CD14-positive monocyte (primary cell): ENCODE data around the gene RHOV. TPM values are rescaled to one million over a fixed set of nuclear protein-coding genes. Genes with fewer than 3 reads are reported as not detected.

Experiments
- DNase-seq, 3 donors: peaks; one replicate each; pipeline ENCODE4 v3.0.0-alpha.2; 2011 to 2022
- H2AFZ ChIP-seq: 2 replicates; pipeline ENCODE4 v1.6.0; 2012; ENCODE audit warnings: mild to moderate bottlenecking, low read depth, low read length, inconsistent platforms; ENCODE audit not compliant: insufficient read depth, poor library complexity, severe bottlenecking
- H3K27ac ChIP-seq, 2 donors: 1 replicate in 1 of 2; 2 replicates in 1 of 2; pipeline ENCODE4 v1.5.1; 2012 to 2013; ENCODE audit warnings: low read length in 2 of 2, control low read depth in 1 of 2, inconsistent platforms in 1 of 2, low read depth in 1 of 2, mild to moderate bottlenecking in 1 of 2
- H3K27me3 ChIP-seq, 2 donors: one replicate each; pipeline versions ENCODE4 v1.6.0 to v1.6.1; 2011 to 2013; ENCODE audit warnings: low read length in 2 of 2; ENCODE audit not compliant: control insufficient read depth in 2 of 2, insufficient read depth in 2 of 2
- H3K36me3 ChIP-seq, 2 donors: replicated peaks in 1 of 2; 1 replicate in 1 of 2; 2 replicates in 1 of 2; pipeline versions ENCODE4 v1.5.1 to v1.6.1; 2012 to 2013; ENCODE audit warnings: low read length in 2 of 2, control low read depth in 1 of 2, inconsistent platforms in 1 of 2, mild to moderate bottlenecking in 1 of 2; ENCODE audit not compliant: insufficient read depth in 2 of 2, control insufficient read depth in 1 of 2
- H3K4me1 ChIP-seq, 2 donors: 1 replicate in 1 of 2; 2 replicates in 1 of 2; pipeline versions ENCODE4 v1.5.1 to v1.6.1; 2012 to 2013; ENCODE audit warnings: low read length in 2 of 2, control low read depth in 1 of 2, inconsistent platforms in 1 of 2, mild to moderate bottlenecking in 1 of 2, moderate library complexity in 1 of 2; ENCODE audit not compliant: insufficient read depth in 2 of 2, control insufficient read depth in 1 of 2
- H3K4me2 ChIP-seq: replicated peaks from 2 replicates; pipeline ENCODE3; 2012; ENCODE audit warnings: low read length, moderate library complexity, mild to moderate bottlenecking; ENCODE audit not compliant: poor library complexity, severe bottlenecking; ENCODE audit errors: extremely low read depth
- H3K4me3 ChIP-seq, 3 experiments: fragments of 200-600 bp in 1 of 3; sonication (generic) in 1 of 3; replicated peaks in 1 of 3; 1 replicate in 2 of 3; 2 replicates in 1 of 3; pipeline ENCODE4 v1.5.1; 2011 to 2013; ENCODE audit warnings: low read length in 3 of 3, mild to moderate bottlenecking in 3 of 3, control low read depth in 2 of 3, low read depth in 2 of 3, inconsistent platforms in 1 of 3, moderate library complexity in 1 of 3
- H3K79me2 ChIP-seq: 2 replicates; pipeline ENCODE4 v1.6.0; 2012; ENCODE audit warnings: mild to moderate bottlenecking, control low read depth, inconsistent platforms, low read length, moderate library complexity; ENCODE audit not compliant: insufficient read depth
- H3K9ac ChIP-seq: 2 replicates; pipeline ENCODE4 v1.6.0; 2017; ENCODE audit warnings: low read length, mild to moderate bottlenecking; ENCODE audit not compliant: insufficient read depth, poor library complexity, severe bottlenecking
- H3K9me3 ChIP-seq, 2 donors: replicated peaks in 1 of 2; 1 replicate in 1 of 2; 2 replicates in 1 of 2; pipeline versions ENCODE4 v1.5.1 to v1.6.1; 2012 to 2013; ENCODE audit warnings: low read length in 2 of 2, control low read depth in 1 of 2; ENCODE audit not compliant: control insufficient read depth in 1 of 2, insufficient read depth in 1 of 2
- H4K20me1 ChIP-seq: 2 replicates; pipeline ENCODE4 v1.6.0; 2012; ENCODE audit warnings: mild to moderate bottlenecking, low read length, control low read depth, moderate library complexity; ENCODE audit not compliant: insufficient read depth
- H3K27ac Mint-ChIP-seq, 7 donors: one replicate each; pipeline ENCODE4 v1.8.0; 2020; ENCODE audit warnings: mild to moderate bottlenecking in 7 of 7, mixed read lengths in 7 of 7, moderate library complexity in 6 of 7, inconsistent platforms in 2 of 7
- H3K27me3 Mint-ChIP-seq, 3 donors: one replicate each; pipeline ENCODE4 v1.8.0; 2021 to 2022; ENCODE audit warnings: low read depth in 3 of 3, mild to moderate bottlenecking in 3 of 3, mixed read lengths in 3 of 3, moderate library complexity in 3 of 3, inconsistent platforms in 1 of 3
- H3K36me3 Mint-ChIP-seq, 2 donors: one replicate each; pipeline ENCODE4 v1.8.0; 2020; ENCODE audit warnings: mixed read lengths in 2 of 2, inconsistent platforms in 1 of 2, mild to moderate bottlenecking in 1 of 2
- H3K4me1 Mint-ChIP-seq: one replicate; pipeline ENCODE4 v1.8.0; 2020; ENCODE audit warnings: mild to moderate bottlenecking, mixed read lengths
- H3K4me3 Mint-ChIP-seq, 2 donors: one replicate each; pipeline ENCODE4 v1.8.0; 2020; ENCODE audit warnings: mild to moderate bottlenecking in 2 of 2, mixed read lengths in 2 of 2, moderate library complexity in 1 of 2
- H3K9me3 Mint-ChIP-seq, 7 donors: one replicate each; pipeline ENCODE4 v1.8.0; 2020 to 2022; ENCODE audit warnings: mixed read lengths in 7 of 7, mild to moderate bottlenecking in 6 of 7, moderate library complexity in 6 of 7, inconsistent platforms in 2 of 7
- WGBS: methylation state at CpG from one replicate; pipeline ENCODE4 v1.1.5; 2013; ENCODE audit warnings: missing lambda C conversion rate; ENCODE audit not compliant: insufficient coverage; 5-methylcytosine and 5-hydroxymethylcytosine counted together
- intact Hi-C, 2 donors: fragments of 100-400 bp; cut with micrococcal nuclease; formaldehyde crosslinking; loops; one replicate each; pipeline versions ENCODE4 v1.15.0 to v1.15.1; 2023
- polyA plus RNA-seq, 3 donors: library from polyadenylated mRNA; depleted of rRNA in 1 of 3; unstranded in 2 of 3; stranded (reverse) in 1 of 3; fragments of 300-500 nt in 2 of 3; fragments of >200 nt in 1 of 3; fragmentation: Illumina TruSeq in 2 of 3; gene quantifications; 1 replicate in 2 of 3; 2 replicates in 1 of 3; pipeline ENCODE4 v1.2.3, GENCODE V29; 2012 to 2021
- TF ChIP-seq, protein P1 (sequence below): fragments of 200-600 bp; IDR thresholded peaks from one replicate; pipeline ENCODE4 v1.8.0; 2022; ENCODE audit warnings: antibody characterized with exemption, mild to moderate bottlenecking

RHOV gene
- polyA plus RNA-seq, 3 donors: 0.08 TPM; not detected in 2

- Histone ChIP-seq H3K9ac (peak overlapping the region; percentile 13), H3K27me3 (no peaks in the 10 kb centered on the region), H3K9me3 (no peaks in the 10 kb centered on the region), H2AFZ (peak overlapping the region; percentile 71), H3K4me2 (no peak overlapping the region), H3K79me2 (no peaks in the 10 kb centered on the region), H3K4me1 (peaks cover 35 to 49% of the 10 kb centered on the region in 2 donors), H3K27ac (peak overlapping the region in 1 of 2 donors; percentile 72), H4K20me1 (peaks cover 6% of the 10 kb centered on the region), H3K36me3 (peaks cover 35 to 43% of the 10 kb centered on the region in 2 donors), H3K4me3 (peak overlapping the region in 1 of 3 experiments; percentile 19)
- H3K27ac Mint-ChIP-seq: peak overlapping the region in 5 of 7 donors; percentile 11 to 73 (median 66)
- peak; percentile 60 to 68 (median 62) for DNase-seq
- peaks cover 28 to 54% of the 10 kb centered on the region in 2 donors for H3K36me3 Mint-ChIP-seq
- H3K27me3 Mint-ChIP-seq: peaks cover 4 to 8% (median 4%) of the 10 kb centered on the region in 3 donors
- 50% methylated on average over 9 of the region's 15 CpGs for WGBS
- intact Hi-C loops: loop anchor here in 1 of 2 donors (2.0 kb wide), 2 partner anchors 37 to 165 kb away; partner anchors contain the start of gene VPS18
- H3K4me1 Mint-ChIP-seq: peaks cover 40% of the 10 kb centered on the region
- TF ChIP-seq, protein P1, sequence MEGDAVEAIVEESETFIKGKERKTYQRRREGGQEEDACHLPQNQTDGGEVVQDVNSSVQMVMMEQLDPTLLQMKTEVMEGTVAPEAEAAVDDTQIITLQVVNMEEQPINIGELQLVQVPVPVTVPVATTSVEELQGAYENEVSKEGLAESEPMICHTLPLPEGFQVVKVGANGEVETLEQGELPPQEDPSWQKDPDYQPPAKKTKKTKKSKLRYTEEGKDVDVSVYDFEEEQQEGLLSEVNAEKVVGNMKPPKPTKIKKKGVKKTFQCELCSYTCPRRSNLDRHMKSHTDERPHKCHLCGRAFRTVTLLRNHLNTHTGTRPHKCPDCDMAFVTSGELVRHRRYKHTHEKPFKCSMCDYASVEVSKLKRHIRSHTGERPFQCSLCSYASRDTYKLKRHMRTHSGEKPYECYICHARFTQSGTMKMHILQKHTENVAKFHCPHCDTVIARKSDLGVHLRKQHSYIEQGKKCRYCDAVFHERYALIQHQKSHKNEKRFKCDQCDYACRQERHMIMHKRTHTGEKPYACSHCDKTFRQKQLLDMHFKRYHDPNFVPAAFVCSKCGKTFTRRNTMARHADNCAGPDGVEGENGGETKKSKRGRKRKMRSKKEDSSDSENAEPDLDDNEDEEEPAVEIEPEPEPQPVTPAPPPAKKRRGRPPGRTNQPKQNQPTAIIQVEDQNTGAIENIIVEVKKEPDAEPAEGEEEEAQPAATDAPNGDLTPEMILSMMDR: peak; percentile 88
- H3K4me3 Mint-ChIP-seq: no peak overlapping the region
- peaks cover 0 to 3% (median 0%) of the 10 kb centered on the region in 7 donors for H3K9me3 Mint-ChIP-seq
Observed at GRCh38 chr15:40857601-40858341, 16.3 kb downstream of the RHOV start.

GRCh38 chr15:40856746-40857145, 17.3 kb downstream of the RHOV start:
- Histone ChIP-seq H3K4me3 (no peak overlapping the region), H3K4me2 (no peak overlapping the region), H3K4me1 (peaks cover 33 to 45% of the 10 kb centered on the region in 2 donors), H3K27me3 (no peaks in the 10 kb centered on the region), H3K9me3 (no peaks in the 10 kb centered on the region), H3K27ac (peak overlapping the region; percentile 15 to 72), H4K20me1 (peaks cover 12% of the 10 kb centered on the region), H3K36me3 (peaks cover 38 to 53% of the 10 kb centered on the region in 2 donors), H2AFZ (peak overlapping the region; percentile 71), H3K9ac (peak overlapping the region; percentile 13), H3K79me2 (no peaks in the 10 kb centered on the region)
- DNase-seq: no peak
- peak overlapping the region in 3 of 7 donors; percentile 28 to 73 (median 65) for H3K27ac Mint-ChIP-seq
- WGBS: 97% methylated on average over 6 of the region's 8 CpGs
- H3K4me3 Mint-ChIP-seq: no peak overlapping the region
- TF ChIP-seq, protein P1: no peak
- H3K4me1 Mint-ChIP-seq: peaks cover 37% of the 10 kb centered on the region
- peaks cover 0 to 3% (median 0%) of the 10 kb centered on the region in 7 donors for H3K9me3 Mint-ChIP-seq
- peaks cover 35 to 63% of the 10 kb centered on the region in 2 donors for H3K36me3 Mint-ChIP-seq
- intact Hi-C loops: loop anchor here in 1 of 2 donors (2.0 kb wide), 1 partner anchor 166 kb away; no protein-coding TSS in a partner anchor
- peaks cover 4 to 8% (median 4%) of the 10 kb centered on the region in 3 donors for H3K27me3 Mint-ChIP-seq
